Hepatocyte (in vitro differentiated cells): ENCODE measurements around the gene RASSF7. TPM values are rescaled to one million over a fixed set of nuclear protein-coding genes. Genes with fewer than 3 reads are reported as not detected.

ENCODE experiments used
- DNase-seq: peaks from one replicate; pipeline ENCODE4 v3.0.0-alpha.2; 2016; ENCODE audit warnings: low spot score
- H2AFZ ChIP-seq: fragments of 200-600 bp; sonication (generic); 2 replicates; pipeline ENCODE4 v1.6.0; 2016; ENCODE audit warnings: antibody characterized with exemption, mild to moderate bottlenecking
- H3K27ac ChIP-seq: fragments of 200-600 bp; sonication (generic); 2 replicates; pipeline ENCODE4 v1.5.1; 2016; ENCODE audit warnings: mild to moderate bottlenecking
- H3K27me3 ChIP-seq: fragments of 200-600 bp; sonication (generic); 2 replicates; pipeline ENCODE4 v1.6.1; 2016
- H3K36me3 ChIP-seq: fragments of 200-600 bp; sonication (generic); replicated peaks from 2 replicates; pipeline ENCODE4 v1.5.1; 2016; ENCODE audit warnings: low read depth; ENCODE audit not compliant: insufficient read depth
- H3K4me1 ChIP-seq: fragments of 200-600 bp; sonication (generic); 2 replicates; pipeline ENCODE4 v1.5.1; 2016; ENCODE audit warnings: mild to moderate bottlenecking, moderate library complexity; ENCODE audit not compliant: insufficient read depth
- H3K4me2 ChIP-seq: fragments of 200-600 bp; sonication (generic); 2 replicates; pipeline ENCODE4 v1.6.0; 2016
- H3K4me3 ChIP-seq: fragments of 200-600 bp; sonication (generic); 2 replicates; pipeline ENCODE4 v1.5.1; 2016; ENCODE audit warnings: mild to moderate bottlenecking
- H3K79me2 ChIP-seq: fragments of 200-600 bp; sonication (generic); 2 replicates; pipeline ENCODE4 v1.6.0; 2017; ENCODE audit warnings: mild to moderate bottlenecking
- H3K9me2 ChIP-seq: fragments of 200-600 bp; sonication (generic); replicated peaks from 2 replicates; pipeline ENCODE4 v1.6.0; 2017; ENCODE audit warnings: mild to moderate bottlenecking; ENCODE audit not compliant: insufficient read depth
- H3K9me3 ChIP-seq: fragments of 200-600 bp; sonication (generic); 2 replicates; pipeline ENCODE4 v1.5.1; 2016; ENCODE audit warnings: low read depth, mild to moderate bottlenecking
- H4K20me1 ChIP-seq: fragments of 200-600 bp; sonication (generic); 2 replicates; pipeline ENCODE4 v1.6.0; 2016; ENCODE audit warnings: mild to moderate bottlenecking; ENCODE audit not compliant: insufficient read depth, poor library complexity, severe bottlenecking
- CTCF ChIP-seq: fragments of 200-600 bp; sonication (generic); IDR thresholded peaks from 2 replicates; pipeline ENCODE4 v1.5.1; 2016; ENCODE audit warnings: antibody characterized with exemption, mild to moderate bottlenecking; ENCODE audit not compliant: poor library complexity
- EZH2 ChIP-seq: fragments of 200-600 bp; sonication (generic); IDR thresholded peaks from 2 replicates; pipeline ENCODE4 v1.6.1; 2016; ENCODE audit warnings: antibody characterized with exemption, mild to moderate bottlenecking, borderline replicate concordance
- EZH2phosphoT487 ChIP-seq: fragments of 200-600 bp; sonication (generic); IDR thresholded peaks from one replicate; pipeline ENCODE4 v1.6.1; 2018; ENCODE audit warnings: antibody characterized with exemption, mild to moderate bottlenecking, low read depth, moderate library complexity; ENCODE audit not compliant: unreplicated experiment, severe bottlenecking
- WGBS: methylation state at CpG from one replicate; pipeline ENCODE4 v1.1.6; 2016; ENCODE audit warnings: low lambda C conversion rate; ENCODE audit errors: missing lambda C conversion rate; 5-methylcytosine and 5-hydroxymethylcytosine counted together
- polyA plus RNA-seq: library from polyadenylated mRNA; unstranded; fragments of >200 nt; fragmentation: Nextera tagmentation; extraction: Ambion mirVana; gene quantifications from 2 replicates; pipeline ENCODE4 v1.2.1, GENCODE V29; 2016
- total RNA-seq: library from RNA; depleted of rRNA; stranded (reverse); fragments of >200 nt; gene quantifications from 2 replicates; pipeline ENCODE4 v1.2.3, GENCODE V29; 2014

The RASSF7 gene
- total and polyA plus RNA-seq, 2 experiments from 2014 or later, result 75.8 to 104 TPM

- H3K4me2 ChIP-seq, result no peak overlapping the region
- H3K36me3 ChIP-seq, result no peaks in the 10 kb centered on the region
- H3K27ac ChIP-seq, result peak overlapping the region; percentile 93
- H3K27me3 ChIP-seq, result no peaks in the 10 kb centered on the region
- no peak overlapping the region for H2AFZ ChIP-seq
- no peak overlapping the region for H3K4me3 ChIP-seq
- TF ChIP-seq CTCF, result no peak
- no peak for TF ChIP-seq EZH2phosphoT487
- no peak for TF ChIP-seq EZH2
- H3K9me2 ChIP-seq, result no peaks in the 10 kb centered on the region
- 59% methylated on average over 6 of the region's 6 CpGs for WGBS
- H3K79me2 ChIP-seq, result peaks cover 62% of the 10 kb centered on the region
- peaks cover 23% of the 10 kb centered on the region for H3K4me1 ChIP-seq
- peaks cover 44% of the 10 kb centered on the region for H4K20me1 ChIP-seq
- H3K9me3 ChIP-seq, result no peaks in the 10 kb centered on the region
- DNase-seq, result peak; percentile 93
Observed at GRCh38 chr11:587978-588380, 27.2 kb downstream of the RASSF7 start.

- TF ChIP-seq EZH2phosphoT487, result no peak
- no peak for TF ChIP-seq EZH2
- TF ChIP-seq CTCF, result no peak
- H3K4me1 ChIP-seq, result peaks cover 23% of the 10 kb centered on the region
- no peaks in the 10 kb centered on the region for H3K27me3 ChIP-seq
- no peaks in the 10 kb centered on the region for H3K36me3 ChIP-seq
- 98% methylated on average over 23 of the region's 26 CpGs for WGBS
- DNase-seq, result no peak
- H2AFZ ChIP-seq, result no peak overlapping the region
- H3K27ac ChIP-seq, result no peak overlapping the region
- H3K9me2 ChIP-seq, result no peaks in the 10 kb centered on the region
- H3K79me2 ChIP-seq, result peaks cover 60% of the 10 kb centered on the region
- no peak overlapping the region for H3K4me2 ChIP-seq
- H3K4me3 ChIP-seq, result no peak overlapping the region
- H4K20me1 ChIP-seq, result peaks cover 31% of the 10 kb centered on the region
- no peaks in the 10 kb centered on the region for H3K9me3 ChIP-seq
Observed at GRCh38 chr11:589798-590197, 29.0 kb downstream of the RASSF7 start.

GRCh38 chr11:590997-591396, 30.2 kb downstream of the RASSF7 start:
- H3K9me3 ChIP-seq, result no peaks in the 10 kb centered on the region
- no peak for DNase-seq
- H3K4me3 ChIP-seq, result no peak overlapping the region
- no peaks in the 10 kb centered on the region for H3K27me3 ChIP-seq
- H3K79me2 ChIP-seq, result peaks cover 58% of the 10 kb centered on the region
- peaks cover 26% of the 10 kb centered on the region for H4K20me1 ChIP-seq
- H3K9me2 ChIP-seq, result no peaks in the 10 kb centered on the region
- H3K4me2 ChIP-seq, result no peak overlapping the region
- 92% methylated on average over 11 of the region's 11 CpGs for WGBS
- peaks cover 23% of the 10 kb centered on the region for H3K4me1 ChIP-seq
- TF ChIP-seq CTCF (no peak), EZH2 (no peak), EZH2phosphoT487 (no peak)
- no peak overlapping the region for H2AFZ ChIP-seq
- H3K27ac ChIP-seq, result no peak overlapping the region
- no peaks in the 10 kb centered on the region for H3K36me3 ChIP-seq

- Histone ChIP-seq H2AFZ (no peak overlapping the region), H3K27me3 (no peaks in the 10 kb centered on the region), H4K20me1 (peaks cover 18% of the 10 kb centered on the region), H3K79me2 (peaks cover 56% of the 10 kb centered on the region), H3K4me3 (no peak overlapping the region), H3K4me2 (no peak overlapping the region), H3K4me1 (peaks cover 10% of the 10 kb centered on the region), H3K9me2 (no peaks in the 10 kb centered on the region), H3K9me3 (no peaks in the 10 kb centered on the region), H3K27ac (no peak overlapping the region), H3K36me3 (no peaks in the 10 kb centered on the region)
- 99% methylated on average over 21 of the region's 22 CpGs for WGBS
- TF ChIP-seq EZH2phosphoT487, result no peak
- TF ChIP-seq EZH2, result no peak
- TF ChIP-seq CTCF, result no peak
- no peak for DNase-seq
Observed at GRCh38 chr11:592501-592900, 31.7 kb downstream of the RASSF7 start.
